Spleen (tissue), 11 donors: ENCODE measurements around the gene ARMH2. TPM values are rescaled to one million over a fixed set of nuclear protein-coding genes. Genes with fewer than 3 reads are reported as not detected.
A peak's percentile ranks its signal among the peaks of the same experiment; 100 is the strongest.
"Not testable (repeated sequence)": the region's sequence is repeated elsewhere in the genome, so short reads cannot be mapped to it uniquely, and the experiment has no call there.

Experiments
- DNase-seq: peaks from one replicate; pipeline ENCODE4 v3.0.0-alpha.2; 2020
- H3K27ac ChIP-seq, 8 donors: fragments of 200-600 bp; sonication (generic) in 7 of 8; 1 replicate in 4 of 8; 2 replicates in 4 of 8; pipeline versions ENCODE4 v1.5.0 to v1.8.0; 2016 to 2021; ENCODE audit warnings: inconsistent platforms in 4 of 8, mild to moderate bottlenecking in 4 of 8, moderate library complexity in 1 of 8
- H3K27me3 ChIP-seq, 7 donors: fragments of 200-600 bp; sonication (generic) in 6 of 7; replicated peaks in 1 of 7; 1 replicate in 4 of 7; 2 replicates in 3 of 7; pipeline versions ENCODE4 v1.5.0 to v1.8.0; 2016 to 2021; ENCODE audit warnings: inconsistent platforms in 3 of 7, mild to moderate bottlenecking in 1 of 7
- H3K36me3 ChIP-seq, 6 donors: fragments of 200-600 bp; sonication (generic) in 5 of 6; 1 replicate in 4 of 6; 2 replicates in 2 of 6; pipeline versions ENCODE4 v1.5.0 to v1.8.0; 2016 to 2021; ENCODE audit warnings: inconsistent platforms in 2 of 6
- H3K4me1 ChIP-seq, 6 donors: fragments of 200-600 bp; sonication (generic) in 5 of 6; 1 replicate in 3 of 6; 2 replicates in 3 of 6; pipeline versions ENCODE4 v1.5.0 to v1.8.0; 2016 to 2021; ENCODE audit warnings: inconsistent platforms in 3 of 6
- H3K4me3 ChIP-seq, 8 donors: fragments of 200-600 bp; sonication (generic) in 7 of 8; 1 replicate in 4 of 8; 2 replicates in 4 of 8; pipeline versions ENCODE4 v1.5.0 to v1.8.0; 2016 to 2021; ENCODE audit warnings: inconsistent platforms in 4 of 8, mild to moderate bottlenecking in 4 of 8, moderate library complexity in 2 of 8
- H3K9me3 ChIP-seq, 8 donors: fragments of 200-600 bp; sonication (generic) in 7 of 8; 1 replicate in 4 of 8; 2 replicates in 4 of 8; pipeline versions ENCODE4 v1.5.0 to v1.8.0; 2016 to 2021; ENCODE audit warnings: inconsistent platforms in 4 of 8
- CTCF ChIP-seq, 11 experiments: fragments of 200-600 bp in 7 of 11; fragments of 450-650 bp in 4 of 11; sonication (generic) in 4 of 11; IDR thresholded peaks in 8 of 11; conservative IDR thresholded peaks in 3 of 11; 1 replicate in 7 of 11; 2 replicates in 4 of 11; pipeline versions ENCODE4 v1.4.0 to v1.8.0; 2016 to 2021; ENCODE audit warnings: antibody characterized with exemption in 11 of 11, inconsistent platforms in 4 of 11, mild to moderate bottlenecking in 1 of 11
- POLR2A ChIP-seq, 3 donors: fragments of 450-650 bp; IDR thresholded peaks; one replicate each; pipeline ENCODE4 v1.5.1; 2017; ENCODE audit warnings: antibody characterized with exemption in 3 of 3, mild to moderate bottlenecking in 1 of 3
- POLR2AphosphoS5 ChIP-seq, 3 donors: sonication (generic); formaldehyde crosslinking; IDR thresholded peaks; one replicate each; pipeline ENCODE4 v1.5.1; 2017; ENCODE audit warnings: antibody characterized with exemption in 3 of 3
- WGBS, 5 donors: extraction: QIAGEN DNeasy Blood & Tissue Kit in 3 of 5; methylation state at CpG; one replicate each; pipeline versions ENCODE4 v1.1.5 to v1.1.7; 2013 to 2018; 5-methylcytosine and 5-hydroxymethylcytosine counted together
- intact Hi-C: fragments of 100-400 bp; cut with DNase I; formaldehyde crosslinking; loops from one replicate; pipeline ENCODE4 v1.15.0; 2023; ENCODE audit warnings: low total_unique reads
- polyA plus RNA-seq, 3 donors: library from polyadenylated mRNA; stranded (reverse); fragments of 200-250 nt; gene quantifications; one replicate each; pipeline ENCODE4 v1.2.1, GENCODE V29; 2013
- total RNA-seq, 7 donors: library from RNA; depleted of rRNA in 3 of 7; stranded (reverse); fragments of >200 nt in 3 of 7; fragmentation: NEBNext Ultra II Directional in 4 of 7; extraction: Animal tissue kit (Norgen Biotek cat#: 25700) in 4 of 7; gene quantifications; one replicate each; pipeline versions ENCODE4 v1.1.0 to v1.2.1, GENCODE V29; 2016 to 2021
- donor health status: healthy with polysubstance abuse.
- donor health status: DM: no; HTN: no; CAD: no; lungs with moderate emphysema.
- donor health status: DM: no; HTN: no; CAD: no.
- donor health status: Bipolar disorder and iron deficiency.
- donor health status: healthy.
- donor health status: DM: no; HTN: no; CAD: no.
- donor health status: DM: yes; HTN: yes; CAD: no.

The ARMH2 gene
- total and polyA plus RNA-seq, 10 donors: 0.35 to 3.0 (median 1.2) TPM; not detected in 4

- intact Hi-C loops: no loop called here
- TF ChIP-seq POLR2A (IDR thresholded peaks at IDR 0.05): no peak
- no peak for TF ChIP-seq POLR2AphosphoS5 (IDR thresholded peaks at IDR 0.05)
- no peak for TF ChIP-seq CTCF (IDR thresholded peaks at IDR 0.05 in 8 of 11, conservative IDR thresholded peaks at IDR 0.05 in 3 of 11)
- DNase-seq: no peak
- Histone ChIP-seq H3K27ac (no peak overlapping the region), H3K4me3 (no peak overlapping the region), H3K9me3 (no peaks in the 10 kb centered on the region), H3K27me3 (no peaks in the 10 kb centered on the region), H3K4me1 (peaks cover 0 to 18% (median 1%) of the 10 kb centered on the region in 6 donors), H3K36me3 (no peaks in the 10 kb centered on the region)
- 90 to 100% (median 94%) methylated on average over 1 of the region's 1 CpG for WGBS, 5 donors
These were observed 45.7 kb downstream of the ARMH2 start for GRCh38 chr6:24752917-24753492.

- no peak for DNase-seq
- H3K4me1 ChIP-seq: peaks cover 0 to 18% (median 1%) of the 10 kb centered on the region in 6 donors
- intact Hi-C loops: no loop called here
- no peak overlapping the region for H3K4me3 ChIP-seq
- 45 to 66% (median 59%) methylated on average over 2 of the region's 2 CpGs for WGBS, 5 donors
- H3K27ac ChIP-seq: no peak overlapping the region
- TF ChIP-seq POLR2A (IDR thresholded peaks at IDR 0.05): no peak
- TF ChIP-seq CTCF (IDR thresholded peaks at IDR 0.05 in 8 of 11, conservative IDR thresholded peaks at IDR 0.05 in 3 of 11): no peak
- no peak for TF ChIP-seq POLR2AphosphoS5 (IDR thresholded peaks at IDR 0.05)
- H3K9me3 ChIP-seq: no peaks in the 10 kb centered on the region
- H3K36me3 ChIP-seq: no peaks in the 10 kb centered on the region
- no peaks in the 10 kb centered on the region for H3K27me3 ChIP-seq
These were observed 46.2 kb downstream of the ARMH2 start for GRCh38 chr6:24752503-24752902.

- H3K27me3 ChIP-seq, intact Hi-C loops, H3K9me3 ChIP-seq, H3K4me3 ChIP-seq, DNase-seq, H3K36me3 ChIP-seq: not testable (repeated sequence)
- 75 to 84% (median 79%) methylated on average over 3 of the region's 3 CpGs for WGBS, 5 donors
- Histone ChIP-seq H3K27ac (peak overlapping the region in 1 of 8 donors; percentile 75), H3K4me1 (peaks cover 0 to 14% (median 1%) of the 10 kb centered on the region in 6 donors)
These were observed 47.8 kb downstream of the ARMH2 start for GRCh38 chr6:24750878-24751277.

GRCh38 chr6:24749297-24749696 lies 49.4 kb downstream of the ARMH2 start:
- 25 to 42% (median 38%) methylated on average over 3 of the region's 3 CpGs for WGBS, 5 donors
- Histone ChIP-seq H3K4me3 (peak overlapping the region in 1 of 8 donors; percentile 5), H3K36me3 (no peaks in the 10 kb centered on the region), H3K27ac (peak overlapping the region in 6 of 8 donors; percentile 9 to 75 (median 63)), H3K4me1 (peaks cover 0 to 21% (median 1%) of the 10 kb centered on the region in 6 donors), H3K9me3 (no peaks in the 10 kb centered on the region), H3K27me3 (no peaks in the 10 kb centered on the region)
- intact Hi-C loops: no loop called here
- TF ChIP-seq POLR2AphosphoS5 (IDR thresholded peaks at IDR 0.05) (no peak), POLR2A (IDR thresholded peaks at IDR 0.05) (no peak), CTCF (IDR thresholded peaks at IDR 0.05 in 8 of 11, conservative IDR thresholded peaks at IDR 0.05 in 3 of 11) (no peak)
- no peak for DNase-seq

Other genes starting within 250 kb of the ARMH2 start
- gene KIAA0319, start 152.7 kb downstream of the ARMH2 start, total RNA-seq: under 1 TPM; 0.16 to 0.66 (median 0.34) TPM
- gene KIAA0319, start 152.7 kb downstream of the ARMH2 start, polyA plus RNA-seq: under 1 TPM; 0.02 to 0.10 (median 0.07) TPM
- gene TDP2, start 132.0 kb downstream of the ARMH2 start, total RNA-seq: 10 to 100 TPM; 42.9 to 61.7 (median 46.7) TPM
- 10 to 100 TPM; 36.0 to 43.7 (median 38.4) TPM for gene TDP2, start 132.0 kb downstream of the ARMH2 start, polyA plus RNA-seq
- gene ACOT13, start 131.8 kb downstream of the ARMH2 start, total RNA-seq: 10 to 100 TPM in 4 of 7 donors, 1 to 10 TPM in 3; 3.5 to 14.2 (median 11.4) TPM
- 10 to 100 TPM; 12.2 to 18.6 (median 14.2) TPM for gene ACOT13, start 131.8 kb downstream of the ARMH2 start, polyA plus RNA-seq
- 100 to 1,000 TPM; 129 to 193 (median 146) TPM for gene C6orf62, start 79.8 kb downstream of the ARMH2 start, total RNA-seq
- 10 to 100 TPM; 75.5 to 87.3 (median 78.6) TPM for gene C6orf62, start 79.8 kb downstream of the ARMH2 start, polyA plus RNA-seq
- 10 to 100 TPM; 11.1 to 32.3 (median 16.7) TPM for gene GMNN, start 24.0 kb downstream of the ARMH2 start, total RNA-seq
- gene GMNN, start 24.0 kb downstream of the ARMH2 start, polyA plus RNA-seq: 10 to 100 TPM; 12.4 to 17.3 (median 13.9) TPM
- gene RIPOR2, start 137.0 kb upstream of the ARMH2 start, total RNA-seq: 100 to 1,000 TPM; 128 to 247 (median 172) TPM
- 10 to 100 TPM; 40.6 to 43.4 (median 41.2) TPM for gene RIPOR2, start 137.0 kb upstream of the ARMH2 start, polyA plus RNA-seq